GM10248 (cell line): ENCODE results near the gene PKD1L1.

Source experiments
- CTCF ChIA-PET: fragments of 300-600 bp; sonication (Branson Sonifier 250); formaldehyde crosslinking; extraction: SDS; loops from one replicate; lab custom pipeline; 2021; ENCODE audit warnings: antibody characterized with exemption; lab: Yijun Ruan, JAX
- POLR2A ChIA-PET: fragments of 350-650 bp; sonication (Branson Sonifier 250); formaldehyde crosslinking; extraction: SDS; loops from one replicate; lab custom pipeline; 2020; ENCODE audit warnings: antibody characterized with exemption; lab: Yijun Ruan, JAX
- DNase-seq: peaks from one replicate; pipeline ENCODE4 v3.0.0; 2012; ENCODE audit errors: extremely low spot score
- CTCF ChIP-seq: IDR thresholded peaks from 2 replicates; pipeline ENCODE4 v1.5.1; 2012; ENCODE audit warnings: mild to moderate bottlenecking, low read depth; ENCODE audit errors: extremely low read depth, missing control alignments, control extremely low read depth

PKD1L1 gene

GRCh38 chr7:47775238-47775637 lies 173.0 kb downstream of the PKD1L1 start:
- no peak for DNase-seq
- TF ChIP-seq CTCF: no peak
- ChIA-PET POLR2A (no interaction called here), CTCF (interaction anchor here (0.9 to 1.7 kb wide), 2 partner anchors 9 to 16 kb away, joined by 3 to 6 read pairs; no protein-coding TSS in a partner anchor)

- TF ChIP-seq CTCF: no peak
- POLR2A ChIA-PET: no interaction called here
- no peak for DNase-seq
- CTCF ChIA-PET: interaction anchor here (1.2 kb wide), 1 partner anchor 506 kb away, joined by 3 read pairs; no protein-coding TSS in a partner anchor
These were observed 175.8 kb downstream of the PKD1L1 start for GRCh38 chr7:47772492-47772891.

GRCh38 chr7:47771990-47772360 lies 176.3 kb downstream of the PKD1L1 start:
- ChIA-PET POLR2A (no interaction called here), CTCF (no interaction called here)

GRCh38 chr7:47771336-47771989 lies 176.8 kb downstream of the PKD1L1 start:
- TF ChIP-seq CTCF: no peak
- ChIA-PET POLR2A (no interaction called here), CTCF (no interaction called here)
- DNase-seq: no peak

More at GRCh38 chr7:47771990-47772360, 176.3 kb downstream of the PKD1L1 start:
- DNase-seq: no peak
- TF ChIP-seq CTCF: no peak

GRCh38 chr7:47766126-47766525 lies 182.1 kb downstream of the PKD1L1 start:
- ChIA-PET POLR2A (no interaction called here), CTCF (interaction anchor here (1.0 to 2.0 kb wide), 2 partner anchors 10 to 388 kb away, joined by 3 to 6 read pairs; no protein-coding TSS in a partner anchor)
- TF ChIP-seq CTCF: no peak
- no peak for DNase-seq

- POLR2A ChIA-PET: no interaction called here
- CTCF ChIA-PET: interaction anchor here (2.0 kb wide), 1 partner anchor 10 kb away, joined by 6 read pairs; no protein-coding TSS in a partner anchor
- DNase-seq: no peak
- TF ChIP-seq CTCF: no peak
These were observed 182.8 kb downstream of the PKD1L1 start for GRCh38 chr7:47765373-47765979.
